ENCODE results near the gene GZMM.
A peak's percentile ranks its signal among the peaks of the same experiment; 100 is the strongest.

GZMM gene

GRCh38 chr19:572140-572742 lies 28.4 kb downstream of the GZMM start, which contains the start of gene BSG:
Gene BSG (plus strand): TSS chr19:572596. CDS start chr19:572635, 39 bp downstream.
- H2AK5ac ChIP-seq (ENCODE audit: low read length, severe bottlenecking) = peak within 1 kb of the TSS; percentile 76
- peak within 1 kb of the TSS; percentile 98 for H3K27ac ChIP-seq (ENCODE audit: low read length, poor library complexity, severe bottlenecking)
- no peaks in the 10 kb centered on the region for H3K9me3 ChIP-seq (ENCODE audit: control insufficient read depth, low read length)
- peak within 1 kb of the TSS; percentile 88 for H4K8ac ChIP-seq (ENCODE audit: low read length)
- peak within 1 kb of the TSS; percentile 85 for H4K91ac ChIP-seq (ENCODE audit: low read length)
- peak within 1 kb of the TSS; percentile 94 for H3K18ac ChIP-seq (ENCODE audit: low read depth in 1 of 2, low read length in 2 of 2)
- peak within 1 kb of the TSS; percentile 95 for H3K9ac ChIP-seq (ENCODE audit: low read length)
- H2BK120ac ChIP-seq (ENCODE audit: low read depth, low read length) = peak within 1 kb of the TSS; percentile 93
- peak within 1 kb of the TSS; percentile 85 for H2BK15ac ChIP-seq (ENCODE audit: low read depth, poor library complexity, severe bottlenecking)
- peak within 1 kb of the TSS in 1 of 2 experiments; percentile 96 for H2BK12ac ChIP-seq (ENCODE audit: low read length in 2 of 2)
- H3K4me3 ChIP-seq (ENCODE audit: insufficient read depth in 1 of 2, low read depth in 1 of 2, low read length in 2 of 2) = peak within 1 kb of the TSS; percentile 95
- DNase-seq = peak; percentile 97
- H3K79me1 ChIP-seq (replicated peaks; ENCODE audit: low read length, poor library complexity, severe bottlenecking) = no peaks in the 10 kb centered on the region
- no peaks in the 10 kb centered on the region for H3K27me3 ChIP-seq (ENCODE audit: control insufficient read depth in 1 of 2, insufficient read depth in 1 of 2, low read length in 2 of 2)
- peak within 1 kb of the TSS; percentile 24 to 63 for H3K23ac ChIP-seq (ENCODE audit: low read length in 2 of 2)
- H2BK5ac ChIP-seq (ENCODE audit: low read depth, low read length, poor library complexity, severe bottlenecking) = peak within 1 kb of the TSS; percentile 87
- peak within 1 kb of the TSS; percentile 79 to 89 for H3K14ac ChIP-seq (ENCODE audit: low read length in 2 of 2)
- peaks cover 38% of the 10 kb centered on the region for H3K4me1 ChIP-seq (ENCODE audit: control insufficient read depth, insufficient read depth, low read depth, low read length)
- H3K4me2 ChIP-seq (ENCODE audit: low read length, poor library complexity, severe bottlenecking) = peak within 1 kb of the TSS; percentile 95
- peak within 1 kb of the TSS; percentile 80 to 98 for H3K4ac ChIP-seq (ENCODE audit: low read depth in 1 of 2, low read length in 2 of 2)
- WGBS = under 1% methylated on average over 60 of the region's 79 CpGs
- peaks cover 0 to 7% of the 10 kb centered on the region in 2 experiments for H3K36me3 ChIP-seq (ENCODE audit: control insufficient read depth in 1 of 2, insufficient read depth in 2 of 2, low read depth in 1 of 2, low read length in 2 of 2)
- H2AFZ ChIP-seq (ENCODE audit: low read depth, low read length) = peak within 1 kb of the TSS; percentile 46

GRCh38 chr19:572743-573518 lies 29.1 kb downstream of the GZMM start:
- Histone ChIP-seq H2AK5ac (ENCODE audit: low read length, severe bottlenecking) (peak overlapping the region; percentile 76), H3K18ac (ENCODE audit: low read depth in 1 of 2, low read length in 2 of 2) (peak overlapping the region; percentile 94), H3K4ac (ENCODE audit: low read depth in 1 of 2, low read length in 2 of 2) (peak overlapping the region; percentile 70 to 98), H3K27me3 (ENCODE audit: control insufficient read depth in 1 of 2, insufficient read depth in 1 of 2, low read length in 2 of 2) (no peaks in the 10 kb centered on the region), H2AFZ (ENCODE audit: low read depth, low read length) (no peak overlapping the region), H4K91ac (ENCODE audit: low read length) (peak overlapping the region; percentile 85), H2BK5ac (ENCODE audit: low read depth, low read length, poor library complexity, severe bottlenecking) (peak overlapping the region; percentile 87), H2BK12ac (ENCODE audit: low read length in 2 of 2) (peak overlapping the region in 1 of 2 experiments; percentile 73), H2BK15ac (ENCODE audit: low read depth, poor library complexity, severe bottlenecking) (peak overlapping the region; percentile 6), H3K9me3 (ENCODE audit: control insufficient read depth, low read length) (no peaks in the 10 kb centered on the region), H3K4me3 (ENCODE audit: insufficient read depth in 1 of 2, low read depth in 1 of 2, low read length in 2 of 2) (peak overlapping the region; percentile 95), H3K36me3 (ENCODE audit: control insufficient read depth in 1 of 2, insufficient read depth in 2 of 2, low read depth in 1 of 2, low read length in 2 of 2) (peaks cover 0 to 14% of the 10 kb centered on the region in 2 experiments), H3K27ac (ENCODE audit: low read length, poor library complexity, severe bottlenecking) (peak overlapping the region; percentile 50), H2BK120ac (ENCODE audit: low read depth, low read length) (peak overlapping the region; percentile 93), H3K14ac (ENCODE audit: low read length in 2 of 2) (peak overlapping the region; percentile 79 to 89), H3K9ac (ENCODE audit: low read length) (peak overlapping the region; percentile 95), H3K23ac (ENCODE audit: low read length in 2 of 2) (peak overlapping the region; percentile 24 to 46), H3K4me1 (ENCODE audit: control insufficient read depth, insufficient read depth, low read depth, low read length) (peaks cover 44% of the 10 kb centered on the region), H3K4me2 (ENCODE audit: low read length, poor library complexity, severe bottlenecking) (peak overlapping the region; percentile 95), H4K8ac (ENCODE audit: low read length) (peak overlapping the region; percentile 74), H3K79me1 (replicated peaks; ENCODE audit: low read length, poor library complexity, severe bottlenecking) (no peaks in the 10 kb centered on the region)
- 1% methylated on average over 48 of the region's 55 CpGs for WGBS
- peak; percentile 70 for DNase-seq

- Histone ChIP-seq H2BK5ac (ENCODE audit: low read depth, low read length, poor library complexity, severe bottlenecking) (no peak overlapping the region), H2AK5ac (ENCODE audit: low read length, severe bottlenecking) (peak overlapping the region; percentile 76), H3K27me3 (ENCODE audit: control insufficient read depth in 1 of 2, insufficient read depth in 1 of 2, low read length in 2 of 2) (no peaks in the 10 kb centered on the region), H3K4ac (ENCODE audit: low read depth in 1 of 2, low read length in 2 of 2) (peak overlapping the region; percentile 59 to 80), H4K91ac (ENCODE audit: low read length) (peak overlapping the region; percentile 45), H4K8ac (ENCODE audit: low read length) (peak overlapping the region; percentile 60), H3K4me2 (ENCODE audit: low read length, poor library complexity, severe bottlenecking) (peak overlapping the region; percentile 95), H3K4me3 (ENCODE audit: insufficient read depth in 1 of 2, low read depth in 1 of 2, low read length in 2 of 2) (peak overlapping the region; percentile 95), H3K14ac (ENCODE audit: low read length in 2 of 2) (peak overlapping the region in 1 of 2 experiments; percentile 89), H3K27ac (ENCODE audit: low read length, poor library complexity, severe bottlenecking) (peak overlapping the region; percentile 50), H3K36me3 (ENCODE audit: control insufficient read depth in 1 of 2, insufficient read depth in 2 of 2, low read depth in 1 of 2, low read length in 2 of 2) (peaks cover 0 to 19% of the 10 kb centered on the region in 2 experiments), H3K4me1 (ENCODE audit: control insufficient read depth, insufficient read depth, low read depth, low read length) (peaks cover 47% of the 10 kb centered on the region), H3K18ac (ENCODE audit: low read depth in 1 of 2, low read length in 2 of 2) (peak overlapping the region; percentile 29 to 94), H3K79me1 (replicated peaks; ENCODE audit: low read length, poor library complexity, severe bottlenecking) (no peaks in the 10 kb centered on the region), H3K9ac (ENCODE audit: low read length) (peak overlapping the region; percentile 95), H2BK120ac (ENCODE audit: low read depth, low read length) (no peak overlapping the region), H2BK15ac (ENCODE audit: low read depth, poor library complexity, severe bottlenecking) (no peak overlapping the region), H3K9me3 (ENCODE audit: control insufficient read depth, low read length) (no peaks in the 10 kb centered on the region), H3K23ac (ENCODE audit: low read length in 2 of 2) (peak overlapping the region in 1 of 2 experiments; percentile 63), H2AFZ (ENCODE audit: low read depth, low read length) (no peak overlapping the region), H2BK12ac (ENCODE audit: low read length in 2 of 2) (peak overlapping the region in 1 of 2 experiments; percentile 73)
- 1% methylated on average over 15 of the region's 15 CpGs for WGBS
- DNase-seq = no peak
Measured at GRCh38 chr19:573519-573825, 29.6 kb downstream of the GZMM start.
